Uterus (tissue), 2 donors: ENCODE data around the gene ICAM3.

ENCODE experiments used
- POLR2A ChIP-seq, 2 donors: fragments of 450-650 bp; IDR thresholded peaks; one replicate each; pipeline ENCODE4 v1.6.1; 2016; ENCODE audit warnings: antibody characterized with exemption in 2 of 2, mild to moderate bottlenecking in 1 of 2, moderate library complexity in 1 of 2
- TF ChIP-seq, protein P1 (sequence below), 4 experiments: fragments of 200-600 bp in 2 of 4; fragments of 450-650 bp in 2 of 4; sonication (generic) in 2 of 4; IDR thresholded peaks; one replicate each; pipeline ENCODE4 v1.5.1; 2016 to 2019; ENCODE audit warnings: antibody characterized with exemption in 4 of 4, mild to moderate bottlenecking in 2 of 4, moderate library complexity in 1 of 4

DNA sequence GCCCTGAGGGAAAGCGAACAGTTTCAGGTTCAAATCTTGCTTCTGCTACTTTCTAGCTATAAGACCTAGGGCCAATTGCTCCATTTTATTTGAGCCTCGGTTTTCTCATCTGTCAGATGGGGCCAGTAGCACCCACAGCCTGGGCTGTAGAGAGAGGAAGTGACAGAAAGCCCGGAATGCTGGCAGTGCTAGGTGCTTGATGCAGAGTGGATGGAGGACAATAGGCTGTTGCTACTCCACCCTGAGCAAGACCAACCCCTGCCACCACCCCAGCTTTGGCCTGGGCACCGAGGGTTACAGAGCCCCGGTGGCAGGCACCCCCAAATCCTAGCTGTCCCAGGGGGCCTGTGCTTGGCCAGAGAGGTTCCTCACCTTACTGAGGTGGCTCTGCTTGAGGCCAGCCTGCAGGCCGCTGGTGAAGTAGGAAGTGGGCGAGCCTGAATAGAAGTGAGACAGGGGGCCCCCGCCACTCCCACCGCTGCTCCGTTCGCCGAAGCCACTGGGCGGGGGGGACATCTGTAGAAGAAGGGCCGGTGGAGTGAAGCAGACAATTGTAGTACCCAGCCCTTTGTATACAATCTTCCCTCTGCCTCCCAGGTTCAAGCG is 21.5 kb downstream of the ICAM3 start:
- TF ChIP-seq POLR2A (IDR thresholded peaks at IDR 0.05): no peak
- TF ChIP-seq, protein P1, sequence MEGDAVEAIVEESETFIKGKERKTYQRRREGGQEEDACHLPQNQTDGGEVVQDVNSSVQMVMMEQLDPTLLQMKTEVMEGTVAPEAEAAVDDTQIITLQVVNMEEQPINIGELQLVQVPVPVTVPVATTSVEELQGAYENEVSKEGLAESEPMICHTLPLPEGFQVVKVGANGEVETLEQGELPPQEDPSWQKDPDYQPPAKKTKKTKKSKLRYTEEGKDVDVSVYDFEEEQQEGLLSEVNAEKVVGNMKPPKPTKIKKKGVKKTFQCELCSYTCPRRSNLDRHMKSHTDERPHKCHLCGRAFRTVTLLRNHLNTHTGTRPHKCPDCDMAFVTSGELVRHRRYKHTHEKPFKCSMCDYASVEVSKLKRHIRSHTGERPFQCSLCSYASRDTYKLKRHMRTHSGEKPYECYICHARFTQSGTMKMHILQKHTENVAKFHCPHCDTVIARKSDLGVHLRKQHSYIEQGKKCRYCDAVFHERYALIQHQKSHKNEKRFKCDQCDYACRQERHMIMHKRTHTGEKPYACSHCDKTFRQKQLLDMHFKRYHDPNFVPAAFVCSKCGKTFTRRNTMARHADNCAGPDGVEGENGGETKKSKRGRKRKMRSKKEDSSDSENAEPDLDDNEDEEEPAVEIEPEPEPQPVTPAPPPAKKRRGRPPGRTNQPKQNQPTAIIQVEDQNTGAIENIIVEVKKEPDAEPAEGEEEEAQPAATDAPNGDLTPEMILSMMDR (IDR thresholded peaks at IDR 0.05): no peak
